GM18951 (cell line): ENCODE results near the gene DUSP5.
A peak's percentile ranks its signal among the peaks of the same experiment; 100 is the strongest.

Experiments
- POLR2A ChIP-seq: IDR thresholded peaks from 4 replicates; pipeline ENCODE4 v1.6.1; 2011; ENCODE audit warnings: mild to moderate bottlenecking; ENCODE audit not compliant: insufficient read length, insufficient read depth; ENCODE audit errors: extremely low read depth
- in situ Hi-C: fragments of 300-500 bp; cut with MboI; formaldehyde crosslinking; loops from one replicate; pipeline ENCODE4 v1.12.0; 2022; ENCODE audit warnings: low sequenced_read_pairs, mixed read lengths, inconsistent platforms; ENCODE audit not compliant: unreplicated experiment

The DUSP5 gene

DNA sequence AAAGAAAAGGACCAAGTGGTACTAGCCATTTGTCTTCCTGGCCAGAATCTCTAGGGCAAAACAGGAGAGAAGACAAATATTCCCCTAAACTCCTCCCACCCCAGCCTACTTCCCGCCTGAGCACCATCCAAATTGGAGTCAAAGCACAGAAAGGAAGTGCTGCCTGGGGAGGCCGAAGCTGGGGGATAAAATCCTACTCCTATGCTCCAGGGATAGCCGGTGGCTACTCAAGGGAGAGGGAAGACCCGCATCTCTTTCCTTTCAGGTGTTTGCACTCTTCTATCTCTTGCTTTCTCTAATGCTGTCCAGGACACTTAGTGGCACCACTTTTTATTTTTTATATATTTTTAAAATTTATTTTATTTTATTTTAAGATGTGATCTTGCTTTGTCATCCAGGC lies 7.1 kb upstream of the DUSP5 start:
- in situ Hi-C loops, result loop anchor here (10.0 kb wide), 1 partner anchor 66 kb away; no protein-coding TSS in a partner anchor
- no peak for TF ChIP-seq POLR2A

DNA sequence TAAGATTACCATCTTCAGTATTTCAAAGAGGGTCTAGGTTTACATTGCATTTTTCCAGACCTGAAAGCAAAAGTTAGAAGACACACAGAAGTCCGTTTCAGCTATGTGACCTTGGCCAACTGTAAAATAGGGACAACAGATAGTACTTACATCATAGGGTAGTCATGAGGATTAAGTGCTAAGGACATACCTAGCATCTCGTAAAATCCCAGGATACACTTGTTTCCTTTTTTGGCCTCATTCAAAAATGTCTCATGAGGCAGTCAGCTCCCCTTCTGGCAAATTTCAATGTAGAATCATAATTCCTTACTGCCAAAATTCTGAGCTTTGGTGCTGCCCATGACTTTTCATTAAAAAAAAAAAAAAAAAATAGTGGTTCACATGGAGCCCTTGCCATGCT lies 6.4 kb upstream of the DUSP5 start:
- in situ Hi-C loops, result loop anchor here (10.0 kb wide), 1 partner anchor 67 kb away; no protein-coding TSS in a partner anchor
- TF ChIP-seq POLR2A, result no peak

DNA sequence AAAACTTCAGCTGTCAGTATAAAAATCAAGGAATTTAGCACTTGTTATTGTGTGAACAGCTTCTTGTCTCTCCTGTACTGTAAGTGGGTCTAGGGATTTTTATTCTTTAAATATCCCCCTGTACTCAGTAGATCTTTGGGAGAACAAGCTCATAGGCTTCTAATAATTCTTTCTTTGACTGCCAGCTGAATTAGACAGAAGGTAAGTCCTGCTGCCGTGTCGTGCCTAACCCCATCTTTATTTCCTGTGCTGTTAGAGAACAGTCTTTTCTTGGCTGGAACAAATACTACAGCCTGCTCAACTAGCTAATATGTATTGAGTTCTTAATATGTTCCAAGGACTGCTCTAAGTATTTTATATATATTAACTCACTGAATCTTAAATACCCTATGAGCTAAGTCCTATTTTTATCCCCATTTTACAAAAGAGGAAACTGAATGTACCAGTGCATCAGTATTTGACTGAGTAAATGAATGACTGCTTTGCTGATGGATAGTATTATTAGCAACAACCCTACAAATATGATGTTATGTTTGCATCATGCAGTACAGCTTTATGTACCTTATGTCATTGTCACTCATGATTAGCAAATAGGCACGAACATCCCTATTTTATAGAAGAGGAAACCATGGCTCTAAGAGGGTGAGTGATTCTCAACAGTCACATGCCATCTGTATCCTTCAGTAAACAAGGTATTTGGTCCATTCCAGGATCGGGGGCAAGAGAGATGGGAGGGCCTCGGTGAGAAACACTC lies 5.5 kb upstream of the DUSP5 start:
- TF ChIP-seq POLR2A, result no peak
- in situ Hi-C loops, result loop anchor here (10.0 kb wide), 1 partner anchor 67 kb away; no protein-coding TSS in a partner anchor

DNA sequence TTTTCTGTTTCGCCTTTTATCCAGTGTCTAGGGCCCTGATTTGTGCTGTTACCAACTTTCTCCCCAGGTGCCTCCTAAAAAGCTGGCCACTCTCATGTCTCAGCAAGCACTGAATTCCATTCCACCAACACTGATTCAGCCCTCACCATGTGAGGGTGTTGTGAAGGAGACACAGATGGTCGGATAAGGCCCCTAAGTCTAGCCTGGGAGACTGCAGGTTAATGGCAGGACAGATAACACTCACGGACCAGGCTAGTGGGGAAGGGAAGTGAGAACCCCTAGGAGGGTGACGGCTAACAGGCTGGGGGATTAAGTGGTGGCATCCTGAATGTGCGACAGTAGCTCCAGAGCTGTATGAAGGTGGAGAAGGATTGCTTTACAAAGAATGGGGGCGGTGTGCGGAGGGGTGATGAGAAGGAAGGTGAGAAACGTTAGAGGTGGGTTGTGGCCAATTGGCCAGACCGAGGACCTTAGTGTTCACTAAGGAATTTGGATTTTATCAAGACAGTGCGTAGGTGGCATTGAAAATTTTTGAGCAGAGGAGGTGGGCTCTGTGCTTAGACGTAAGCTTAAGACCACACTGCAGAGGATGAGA lies 3.8 kb upstream of the DUSP5 start:
- no peak for TF ChIP-seq POLR2A
- in situ Hi-C loops, result loop anchor here (10.0 kb wide), 1 partner anchor 69 kb away; no protein-coding TSS in a partner anchor

DNA sequence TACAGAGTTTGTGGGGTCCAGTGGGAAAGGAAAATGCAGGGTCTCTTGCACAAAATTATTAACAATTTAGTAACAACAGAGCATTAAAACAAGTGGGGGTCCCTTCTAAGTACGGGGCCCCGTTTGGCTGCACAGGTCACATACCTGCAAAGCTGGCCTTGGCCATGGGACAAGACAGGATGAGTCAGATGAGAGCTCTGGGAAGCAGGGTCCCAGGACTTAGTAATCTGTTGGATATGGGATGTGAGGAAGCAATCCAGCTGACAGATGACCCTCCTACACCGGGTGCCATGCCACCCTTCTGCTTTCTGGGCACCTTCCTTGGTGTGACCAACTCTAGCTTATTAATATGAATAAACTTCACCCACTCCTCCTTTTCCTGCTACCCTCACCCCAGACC lies 3.2 kb upstream of the DUSP5 start:
- TF ChIP-seq POLR2A, result no peak
- in situ Hi-C loops, result loop anchor here (10.0 kb wide), 1 partner anchor 70 kb away; no protein-coding TSS in a partner anchor

DNA sequence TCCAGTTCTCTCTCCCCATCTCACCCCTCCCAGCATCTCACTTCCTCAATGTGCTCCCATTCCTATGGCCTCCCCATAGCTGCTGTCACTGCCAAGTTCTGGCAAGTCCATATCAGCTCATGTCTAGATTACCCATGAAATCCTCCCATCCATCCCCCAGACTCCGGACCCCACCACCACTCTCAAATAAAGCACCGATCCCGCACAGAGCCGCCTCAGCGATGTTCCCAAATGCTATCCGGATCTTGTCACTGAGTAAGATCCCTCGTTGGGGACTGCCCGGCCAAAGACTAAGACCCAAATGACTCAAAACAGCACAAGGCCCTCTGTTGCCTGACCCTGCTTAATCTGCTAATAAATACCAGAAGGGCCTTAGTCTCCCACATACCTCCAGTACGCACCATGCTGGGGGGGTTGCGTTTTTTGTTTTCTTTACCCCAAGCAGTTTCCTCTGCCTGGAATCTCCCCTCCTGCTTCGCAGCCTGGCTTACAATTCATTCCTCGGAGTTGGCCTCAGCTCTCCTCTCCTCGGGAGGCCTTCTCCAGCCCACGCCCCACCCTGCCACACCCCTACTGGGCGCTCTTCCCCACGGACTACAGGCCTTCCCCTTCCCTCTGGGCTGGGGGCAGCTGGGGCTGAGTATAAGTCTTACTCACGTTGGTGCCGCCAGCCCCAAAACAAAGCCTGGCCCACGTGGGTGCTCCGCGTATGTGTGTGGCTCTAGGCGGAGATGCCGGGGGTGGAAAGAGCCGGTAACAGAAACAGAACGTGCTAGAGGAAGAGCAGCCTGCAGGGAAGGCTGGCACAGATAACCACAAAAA lies 1.8 kb upstream of the DUSP5 start:
- in situ Hi-C loops, result loop anchor here (10.0 kb wide), 1 partner anchor 71 kb away; no protein-coding TSS in a partner anchor
- no peak for TF ChIP-seq POLR2A

DNA sequence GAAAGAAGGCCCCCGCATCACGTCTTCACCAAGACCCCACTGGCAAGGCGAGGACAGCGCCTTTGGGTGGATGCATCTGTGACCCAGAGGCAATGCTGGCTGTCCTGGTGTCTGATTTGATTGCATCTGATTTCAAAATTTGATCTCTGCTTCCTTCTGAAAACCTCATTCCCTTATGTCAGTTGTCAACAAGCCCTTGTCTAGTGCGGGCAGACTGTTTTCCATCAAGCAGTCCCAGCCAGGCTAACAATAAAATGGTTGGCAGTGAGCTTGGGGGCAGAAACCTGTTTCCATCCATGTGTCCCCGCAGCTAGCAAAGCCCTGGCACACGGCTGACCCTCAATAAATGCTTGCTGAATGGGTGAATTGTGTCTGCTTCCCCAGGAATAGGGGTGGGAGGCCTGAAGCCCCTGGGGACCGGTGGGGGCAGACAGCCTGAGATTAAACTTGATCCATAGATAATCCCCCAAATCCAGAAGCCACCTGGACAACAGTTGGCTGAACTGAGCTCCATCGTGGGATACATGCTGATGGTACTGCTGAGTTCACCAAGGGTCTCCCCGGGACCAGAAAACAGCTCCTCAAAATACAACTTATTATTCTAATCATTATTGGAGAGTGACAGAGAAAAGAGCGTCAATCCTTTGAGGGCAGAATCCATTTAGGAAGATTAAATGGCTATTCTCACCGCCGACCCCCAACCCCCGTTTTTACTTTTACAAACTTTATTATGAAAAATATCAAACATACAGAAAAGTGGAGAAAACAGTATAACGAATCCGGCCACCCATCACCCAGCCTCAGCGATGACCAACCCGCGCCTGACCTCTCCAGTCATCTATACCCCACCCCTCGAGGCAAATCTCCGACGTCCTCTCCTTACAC lies 912 bp upstream of the DUSP5 start:
- no peak for TF ChIP-seq POLR2A
- in situ Hi-C loops, result loop anchor here (10.0 kb wide), 1 partner anchor 72 kb away; no protein-coding TSS in a partner anchor

DNA sequence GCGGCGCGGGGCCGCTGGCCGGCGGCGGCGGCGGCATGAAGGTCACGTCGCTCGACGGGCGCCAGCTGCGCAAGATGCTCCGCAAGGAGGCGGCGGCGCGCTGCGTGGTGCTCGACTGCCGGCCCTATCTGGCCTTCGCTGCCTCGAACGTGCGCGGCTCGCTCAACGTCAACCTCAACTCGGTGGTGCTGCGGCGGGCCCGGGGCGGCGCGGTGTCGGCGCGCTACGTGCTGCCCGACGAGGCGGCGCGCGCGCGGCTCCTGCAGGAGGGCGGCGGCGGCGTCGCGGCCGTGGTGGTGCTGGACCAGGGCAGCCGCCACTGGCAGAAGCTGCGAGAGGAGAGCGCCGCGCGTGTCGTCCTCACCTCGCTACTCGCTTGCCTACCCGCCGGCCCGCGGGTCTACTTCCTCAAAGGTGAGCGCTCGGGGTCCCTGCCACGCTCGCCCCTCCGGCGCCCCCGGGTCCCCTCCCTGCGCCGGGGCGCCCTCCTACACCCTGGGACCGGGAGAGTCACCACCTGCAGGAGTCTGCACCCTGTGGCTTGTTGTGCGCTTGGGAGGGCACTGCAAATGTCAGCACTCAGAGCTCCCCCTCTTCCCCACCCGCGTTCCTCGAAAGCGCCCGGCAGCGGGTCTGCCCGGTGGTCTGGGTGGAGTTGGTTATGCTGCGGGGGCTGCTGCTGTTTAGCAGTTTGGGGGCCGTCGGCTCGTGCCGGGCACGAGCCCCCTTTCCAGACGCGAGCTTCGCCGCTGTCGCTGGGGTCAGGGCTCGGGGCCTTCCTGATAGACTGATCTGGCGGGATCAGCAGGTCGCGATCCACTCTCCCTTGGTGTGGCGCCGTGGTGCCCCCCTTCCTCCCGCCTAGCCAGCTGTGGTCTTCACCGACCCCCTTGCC lies 627 bp downstream of the DUSP5 start:
- no peak for TF ChIP-seq POLR2A

DNA sequence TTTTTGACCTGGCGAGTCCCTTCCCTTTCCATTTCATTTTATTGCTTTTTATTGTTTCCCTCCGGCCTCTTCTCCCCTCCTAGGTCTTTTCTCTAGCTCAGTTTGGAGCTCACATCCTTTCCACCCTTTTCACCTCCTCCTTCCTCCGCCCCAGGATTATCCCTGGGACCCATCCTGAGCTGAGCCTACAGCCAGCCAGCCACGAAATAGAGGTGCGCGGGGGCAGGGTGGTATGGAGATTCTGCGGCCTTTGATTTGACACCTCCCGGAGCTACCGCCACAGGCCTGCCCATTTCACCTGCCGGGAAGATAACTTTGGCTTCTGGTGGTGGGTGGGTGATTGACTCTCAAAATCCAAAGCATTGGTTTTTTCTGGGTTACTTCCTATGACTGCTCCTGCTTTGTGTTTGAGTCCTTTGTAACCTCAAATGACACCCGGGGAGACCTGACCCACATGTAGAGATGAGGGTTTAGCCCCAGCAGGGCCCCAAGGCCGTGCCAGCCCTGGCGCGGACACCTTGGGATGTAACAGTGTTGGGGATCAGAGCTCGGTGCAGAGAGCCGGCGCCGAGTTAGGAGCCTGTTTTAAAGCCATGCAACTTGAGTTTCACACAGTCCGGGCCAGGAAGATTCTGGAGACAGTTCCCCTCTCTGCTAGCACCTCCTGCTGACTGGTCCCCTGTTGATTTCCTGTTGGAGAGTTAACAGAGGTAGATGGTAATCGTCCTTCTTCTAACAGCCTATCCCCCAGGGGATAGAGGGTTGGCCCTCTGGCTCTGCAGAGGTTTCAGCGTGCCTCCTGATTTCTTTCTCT lies 1.5 kb downstream of the DUSP5 start:
- peak; percentile 57 for TF ChIP-seq POLR2A
- in situ Hi-C loops, result loop anchor here (10.0 kb wide), 1 partner anchor 74 kb away; no protein-coding TSS in a partner anchor

More for the DNA sequence above, 627 bp downstream of the DUSP5 start:
- in situ Hi-C loops, result loop anchor here (10.0 kb wide), 1 partner anchor 74 kb away; no protein-coding TSS in a partner anchor

DNA sequence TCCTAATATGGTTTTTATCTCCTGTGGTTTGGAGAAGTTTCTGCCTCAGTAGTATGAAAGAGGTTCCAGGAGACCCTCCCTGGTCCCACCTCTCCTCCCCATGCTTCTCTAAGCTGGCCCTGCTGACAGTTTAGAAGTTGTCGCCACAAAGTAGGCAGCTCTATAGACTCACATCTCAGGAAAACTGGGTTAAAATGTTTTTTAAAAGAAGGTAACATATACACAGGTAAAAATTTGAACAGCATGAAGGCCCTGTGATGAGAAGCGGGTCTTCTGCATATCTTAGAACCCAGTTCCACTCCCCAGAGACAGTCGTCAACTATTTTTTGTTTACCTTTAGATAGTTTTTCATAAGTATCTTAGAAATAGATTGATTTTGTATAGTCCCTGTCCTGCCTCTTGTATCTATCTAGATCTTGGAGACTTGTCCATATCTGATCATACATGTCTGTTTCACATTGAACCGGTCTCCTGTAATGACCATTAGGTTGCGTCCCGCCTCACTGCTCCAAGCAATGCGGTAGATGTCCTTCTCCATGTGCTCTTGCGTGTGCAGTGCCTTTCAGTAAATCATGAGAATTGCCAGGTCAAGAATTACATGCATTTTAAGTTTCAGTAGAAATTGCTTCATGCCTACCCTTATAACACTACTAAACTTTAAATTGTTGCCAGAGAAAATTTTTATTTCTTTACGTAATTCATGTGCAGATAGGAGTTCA lies 2.2 kb downstream of the DUSP5 start:
- TF ChIP-seq POLR2A, result no peak
- in situ Hi-C loops, result loop anchor here (5.0 to 10.0 kb wide), 2 partner anchors 75 to 148 kb away; no protein-coding TSS in a partner anchor

DNA sequence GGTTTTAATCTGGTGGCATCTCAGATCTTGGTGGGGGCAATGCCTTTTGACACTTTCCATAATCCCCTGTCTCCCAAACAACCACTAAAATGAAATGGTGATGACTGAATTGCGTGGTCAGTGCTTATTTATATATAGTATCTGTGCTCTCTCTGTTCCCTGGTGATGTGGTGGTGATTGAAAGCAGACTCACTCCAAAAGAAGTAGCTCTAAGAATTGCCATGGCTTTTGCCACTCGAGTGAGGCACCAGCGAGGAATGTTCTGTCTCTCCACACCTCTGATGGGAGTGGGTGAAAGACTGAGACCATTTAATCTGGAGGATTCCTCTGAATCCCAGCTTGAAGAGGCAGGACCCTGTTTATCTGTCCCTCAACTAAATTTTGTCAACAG lies 2.8 kb downstream of the DUSP5 start:
- in situ Hi-C loops, result loop anchor here (5.0 kb wide), 1 partner anchor 148 kb away; no protein-coding TSS in a partner anchor
- TF ChIP-seq POLR2A, result no peak
